Measurements from ENCODE around the gene MPEG1.

DNA sequence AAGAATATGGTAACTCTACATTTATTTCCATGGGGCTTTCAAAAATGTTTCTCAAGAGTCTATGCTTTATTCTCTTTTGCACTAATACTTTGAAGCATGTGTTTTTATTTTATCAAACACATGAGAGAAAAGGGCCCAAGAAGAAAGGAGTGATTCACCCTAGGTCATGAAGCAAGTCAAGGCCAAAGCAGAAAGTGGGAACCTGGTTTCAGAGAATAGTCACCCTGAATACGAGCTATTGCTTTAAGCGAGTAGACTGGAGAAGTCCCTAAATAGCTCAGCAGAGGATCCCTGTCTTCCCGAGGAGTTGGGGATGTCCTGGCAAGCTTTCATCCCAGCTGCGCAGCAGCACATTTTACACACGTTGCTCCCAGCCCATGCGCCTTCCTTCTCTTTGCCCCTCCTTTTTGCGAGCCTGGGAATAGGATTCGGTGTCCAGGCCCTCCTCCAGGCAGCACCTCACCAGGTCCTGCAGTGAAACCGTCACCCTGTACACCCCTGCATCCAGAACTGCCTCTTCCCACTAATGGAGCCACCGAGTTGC, 19.1 kb downstream of the MPEG1 start:
- TF ChIP-seq, protein P1, sequence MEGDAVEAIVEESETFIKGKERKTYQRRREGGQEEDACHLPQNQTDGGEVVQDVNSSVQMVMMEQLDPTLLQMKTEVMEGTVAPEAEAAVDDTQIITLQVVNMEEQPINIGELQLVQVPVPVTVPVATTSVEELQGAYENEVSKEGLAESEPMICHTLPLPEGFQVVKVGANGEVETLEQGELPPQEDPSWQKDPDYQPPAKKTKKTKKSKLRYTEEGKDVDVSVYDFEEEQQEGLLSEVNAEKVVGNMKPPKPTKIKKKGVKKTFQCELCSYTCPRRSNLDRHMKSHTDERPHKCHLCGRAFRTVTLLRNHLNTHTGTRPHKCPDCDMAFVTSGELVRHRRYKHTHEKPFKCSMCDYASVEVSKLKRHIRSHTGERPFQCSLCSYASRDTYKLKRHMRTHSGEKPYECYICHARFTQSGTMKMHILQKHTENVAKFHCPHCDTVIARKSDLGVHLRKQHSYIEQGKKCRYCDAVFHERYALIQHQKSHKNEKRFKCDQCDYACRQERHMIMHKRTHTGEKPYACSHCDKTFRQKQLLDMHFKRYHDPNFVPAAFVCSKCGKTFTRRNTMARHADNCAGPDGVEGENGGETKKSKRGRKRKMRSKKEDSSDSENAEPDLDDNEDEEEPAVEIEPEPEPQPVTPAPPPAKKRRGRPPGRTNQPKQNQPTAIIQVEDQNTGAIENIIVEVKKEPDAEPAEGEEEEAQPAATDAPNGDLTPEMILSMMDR (IDR thresholded peaks at IDR 0.05), result no peak
- no peak for TF ChIP-seq POLR2AphosphoS5 (IDR thresholded peaks at IDR 0.05; ENCODE audit: low read depth, low read length)

Measured in Panc1 (cell line).